DND-41 (cell line): Measurements from ENCODE around the gene KCNT1.

Experiments used
- ATAC-seq: fragments of 200-7000 bp; cut with Tn5 transposase; 3 replicates; pipeline ENCODE4 v1.9.1; 2021; ENCODE audit warnings: low read depth; ENCODE audit not compliant: insufficient read depth
- DNase-seq: peaks from one replicate; pipeline ENCODE4 v3.0.0-alpha.2; 2020
- H2AFZ ChIP-seq: 2 replicates; pipeline ENCODE4 v1.6.0; 2012; ENCODE audit warnings: low read depth, low read length
- H3K27ac ChIP-seq: 2 replicates; pipeline ENCODE4 v1.5.1; 2012; ENCODE audit warnings: low read length, inconsistent platforms
- H3K27me3 ChIP-seq: fragments of 200-600 bp; sonication (generic); 2 replicates; pipeline ENCODE4 v1.6.0; 2012; ENCODE audit warnings: low read length, mild to moderate bottlenecking, inconsistent platforms; ENCODE audit not compliant: insufficient read depth, poor library complexity
- H3K36me3 ChIP-seq: 2 replicates; pipeline ENCODE4 v1.5.1; 2012; ENCODE audit warnings: low read length, inconsistent platforms; ENCODE audit not compliant: insufficient read depth
- H3K4me1 ChIP-seq: 2 replicates; pipeline ENCODE4 v1.5.1; 2012; ENCODE audit warnings: mild to moderate bottlenecking, low read length; ENCODE audit not compliant: insufficient read depth
- H3K4me2 ChIP-seq: 2 replicates; pipeline ENCODE4 v1.6.0; 2012; ENCODE audit warnings: mild to moderate bottlenecking, moderate library complexity, low read length, inconsistent platforms; ENCODE audit not compliant: insufficient read depth
- H3K4me3 ChIP-seq, 2 experiments: fragments of 200-600 bp in 1 of 2; shearing (Covaris generic) in 1 of 2; 2 replicates each; pipeline ENCODE4 v1.5.1; 2012 to 2016; ENCODE audit warnings: inconsistent platforms in 2 of 2, low read length in 2 of 2, mild to moderate bottlenecking in 2 of 2, low read depth in 1 of 2, moderate library complexity in 1 of 2
- H3K79me2 ChIP-seq: 2 replicates; pipeline ENCODE4 v1.6.0; 2012; ENCODE audit warnings: low read length, inconsistent platforms; ENCODE audit not compliant: insufficient read depth
- H3K9ac ChIP-seq: 2 replicates; pipeline ENCODE4 v1.6.0; 2012; ENCODE audit warnings: low read depth, mild to moderate bottlenecking, inconsistent platforms, low read length, moderate library complexity
- H3K9me3 ChIP-seq: 2 replicates; pipeline ENCODE4 v1.5.1; 2012; ENCODE audit warnings: low read length, moderate library complexity, mild to moderate bottlenecking, inconsistent platforms; ENCODE audit not compliant: insufficient read depth, severe bottlenecking
- H4K20me1 ChIP-seq: 2 replicates; pipeline ENCODE4 v1.6.0; 2012; ENCODE audit warnings: low read length; ENCODE audit not compliant: insufficient read depth
- EZH2 ChIP-seq: IDR thresholded peaks from 3 replicates; pipeline ENCODE4 v1.6.1; 2012; ENCODE audit warnings: borderline replicate concordance, low read depth, mild to moderate bottlenecking, moderate library complexity, low read length, inconsistent platforms; ENCODE audit not compliant: severe bottlenecking
- TF ChIP-seq, protein P1 (sequence below): IDR thresholded peaks from 2 replicates; pipeline ENCODE4 v1.5.1; 2012; ENCODE audit warnings: borderline replicate concordance, low read length, moderate library complexity, mild to moderate bottlenecking; ENCODE audit not compliant: poor library complexity, severe bottlenecking; ENCODE audit errors: extremely low read depth

The KCNT1 gene

DNA sequence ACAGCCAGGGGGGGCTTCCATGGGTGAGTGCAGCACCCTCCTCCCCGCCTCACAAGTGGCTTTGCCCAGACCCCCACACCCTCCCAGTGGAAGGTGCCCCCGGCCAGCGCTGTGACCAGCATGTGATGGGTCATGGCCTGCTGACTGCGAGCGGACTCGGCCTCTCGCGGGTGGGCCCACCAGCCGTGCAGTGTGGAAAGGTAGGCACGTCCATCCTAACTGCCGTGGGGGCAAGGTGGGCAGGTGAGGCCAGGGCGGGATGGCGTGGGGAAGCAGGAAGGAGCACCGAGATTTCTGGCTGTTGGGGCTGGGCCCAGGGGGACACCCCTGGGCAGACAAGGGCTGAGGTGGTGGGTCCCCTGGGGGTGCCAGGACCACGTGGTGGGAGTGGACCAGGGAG, 14.8 kb upstream of the KCNT1 start:
- DNase-seq (no peak), ATAC-seq (no peak)
- no peaks in the 10 kb centered on the region for H3K36me3 ChIP-seq
- no peaks in the 10 kb centered on the region for H3K4me1 ChIP-seq
- no peaks in the 10 kb centered on the region for H3K79me2 ChIP-seq
- TF ChIP-seq, protein P1, sequence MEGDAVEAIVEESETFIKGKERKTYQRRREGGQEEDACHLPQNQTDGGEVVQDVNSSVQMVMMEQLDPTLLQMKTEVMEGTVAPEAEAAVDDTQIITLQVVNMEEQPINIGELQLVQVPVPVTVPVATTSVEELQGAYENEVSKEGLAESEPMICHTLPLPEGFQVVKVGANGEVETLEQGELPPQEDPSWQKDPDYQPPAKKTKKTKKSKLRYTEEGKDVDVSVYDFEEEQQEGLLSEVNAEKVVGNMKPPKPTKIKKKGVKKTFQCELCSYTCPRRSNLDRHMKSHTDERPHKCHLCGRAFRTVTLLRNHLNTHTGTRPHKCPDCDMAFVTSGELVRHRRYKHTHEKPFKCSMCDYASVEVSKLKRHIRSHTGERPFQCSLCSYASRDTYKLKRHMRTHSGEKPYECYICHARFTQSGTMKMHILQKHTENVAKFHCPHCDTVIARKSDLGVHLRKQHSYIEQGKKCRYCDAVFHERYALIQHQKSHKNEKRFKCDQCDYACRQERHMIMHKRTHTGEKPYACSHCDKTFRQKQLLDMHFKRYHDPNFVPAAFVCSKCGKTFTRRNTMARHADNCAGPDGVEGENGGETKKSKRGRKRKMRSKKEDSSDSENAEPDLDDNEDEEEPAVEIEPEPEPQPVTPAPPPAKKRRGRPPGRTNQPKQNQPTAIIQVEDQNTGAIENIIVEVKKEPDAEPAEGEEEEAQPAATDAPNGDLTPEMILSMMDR = no peak
- TF ChIP-seq EZH2 = no peak
- H3K9ac ChIP-seq = no peak overlapping the region
- no peak overlapping the region for H3K27ac ChIP-seq
- H2AFZ ChIP-seq = no peak overlapping the region
- H3K4me3 ChIP-seq = no peak overlapping the region
- H3K27me3 ChIP-seq = no peaks in the 10 kb centered on the region
- no peaks in the 10 kb centered on the region for H3K9me3 ChIP-seq
- H3K4me2 ChIP-seq = no peak overlapping the region
- no peaks in the 10 kb centered on the region; the same call in 1 of the 2 replicates for H4K20me1 ChIP-seq

DNA sequence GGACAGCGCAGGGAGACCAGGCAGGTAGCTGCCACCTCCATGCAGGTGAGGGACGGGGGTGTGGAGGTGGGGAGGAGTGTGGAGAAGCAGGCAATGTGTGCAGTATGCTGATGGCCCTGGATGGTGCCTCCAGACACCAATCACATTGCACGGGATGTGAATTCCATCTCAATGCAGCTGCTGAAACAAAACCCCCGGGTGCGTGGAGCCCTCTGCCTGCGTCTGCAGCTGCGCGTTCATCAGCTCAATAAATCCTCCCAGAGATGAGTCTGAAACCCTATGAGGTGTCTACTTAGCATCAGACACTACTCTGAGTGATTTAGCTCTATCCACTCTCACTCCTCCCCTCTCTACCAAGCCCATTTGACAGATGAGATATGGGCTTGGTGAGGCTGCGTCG, 13.0 kb upstream of the KCNT1 start:
- no peak for TF ChIP-seq EZH2
- TF ChIP-seq, protein P1 = no peak
- Histone ChIP-seq H3K27me3 (no peaks in the 10 kb centered on the region), H2AFZ (no peak overlapping the region), H3K9ac (no peak overlapping the region), H3K4me3 (no peak overlapping the region), H3K4me2 (no peak overlapping the region), H3K9me3 (no peaks in the 10 kb centered on the region), H3K36me3 (no peaks in the 10 kb centered on the region), H4K20me1 (no peaks in the 10 kb centered on the region; the same call in none of the 2 replicates), H3K4me1 (no peaks in the 10 kb centered on the region), H3K79me2 (no peaks in the 10 kb centered on the region), H3K27ac (no peak overlapping the region)
- DNase-seq (no peak), ATAC-seq (no peak)

DNA sequence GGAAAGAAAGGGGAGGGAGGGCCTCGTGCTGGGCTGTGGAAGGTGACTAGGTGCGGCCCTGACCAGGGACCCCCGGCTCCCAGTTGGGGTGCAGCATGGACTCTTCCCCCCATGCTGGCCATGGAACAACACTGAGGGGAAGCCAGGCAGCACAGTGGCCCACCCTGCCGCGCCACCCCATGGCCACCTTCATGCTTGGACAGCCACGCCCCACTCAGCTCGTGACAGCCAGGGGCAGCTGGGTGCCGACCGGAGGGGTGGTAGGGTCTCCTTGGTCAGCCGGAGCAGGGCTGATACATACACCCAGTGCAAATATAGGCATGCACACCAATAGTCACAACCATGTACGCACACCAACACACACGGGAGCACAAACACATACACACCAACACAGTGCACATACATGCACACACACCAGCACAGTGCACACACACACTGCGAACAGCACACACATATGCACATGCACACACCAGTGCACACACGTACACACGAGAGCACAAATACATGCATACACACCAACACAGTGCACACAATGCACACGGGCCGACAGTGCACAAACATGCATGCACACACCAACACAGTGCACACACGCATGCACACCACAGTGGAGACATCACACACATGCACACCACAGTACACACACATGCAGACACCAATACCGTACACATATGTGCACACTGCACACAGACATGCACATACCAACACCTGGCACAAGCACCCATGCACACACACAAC, 11.0 kb upstream of the KCNT1 start:
- Histone ChIP-seq H4K20me1 (no peaks in the 10 kb centered on the region; the same call in none of the 2 replicates), H3K9ac (no peak overlapping the region), H3K4me1 (no peaks in the 10 kb centered on the region), H2AFZ (no peak overlapping the region), H3K4me2 (no peak overlapping the region), H3K36me3 (no peaks in the 10 kb centered on the region), H3K4me3 (no peak overlapping the region), H3K27me3 (no peaks in the 10 kb centered on the region), H3K27ac (no peak overlapping the region), H3K9me3 (no peaks in the 10 kb centered on the region), H3K79me2 (no peaks in the 10 kb centered on the region)
- TF ChIP-seq, protein P1 = no peak
- TF ChIP-seq EZH2 = no peak
- ATAC-seq (no peak), DNase-seq (no peak)
